CD14-positive monocyte (primary cell): ENCODE results near the gene RASD2. TPM values are rescaled to one million over a fixed set of nuclear protein-coding genes. Genes with fewer than 3 reads are reported as not detected.

Experiments
- DNase-seq, 3 donors: peaks; one replicate each; pipeline ENCODE4 v3.0.0-alpha.2; 2011 to 2022
- H2AFZ ChIP-seq: 2 replicates; pipeline ENCODE4 v1.6.0; 2012; ENCODE audit warnings: mild to moderate bottlenecking, low read depth, low read length, inconsistent platforms; ENCODE audit not compliant: insufficient read depth, poor library complexity, severe bottlenecking
- H3K27ac ChIP-seq, 2 donors: 1 replicate in 1 of 2; 2 replicates in 1 of 2; pipeline ENCODE4 v1.5.1; 2012 to 2013; ENCODE audit warnings: low read length in 2 of 2, control low read depth in 1 of 2, inconsistent platforms in 1 of 2, low read depth in 1 of 2, mild to moderate bottlenecking in 1 of 2
- H3K27me3 ChIP-seq, 2 donors: one replicate each; pipeline versions ENCODE4 v1.6.0 to v1.6.1; 2011 to 2013; ENCODE audit warnings: low read length in 2 of 2; ENCODE audit not compliant: control insufficient read depth in 2 of 2, insufficient read depth in 2 of 2
- H3K36me3 ChIP-seq, 2 donors: replicated peaks in 1 of 2; 1 replicate in 1 of 2; 2 replicates in 1 of 2; pipeline versions ENCODE4 v1.5.1 to v1.6.1; 2012 to 2013; ENCODE audit warnings: low read length in 2 of 2, control low read depth in 1 of 2, inconsistent platforms in 1 of 2, mild to moderate bottlenecking in 1 of 2; ENCODE audit not compliant: insufficient read depth in 2 of 2, control insufficient read depth in 1 of 2
- H3K4me1 ChIP-seq, 2 donors: 1 replicate in 1 of 2; 2 replicates in 1 of 2; pipeline versions ENCODE4 v1.5.1 to v1.6.1; 2012 to 2013; ENCODE audit warnings: low read length in 2 of 2, control low read depth in 1 of 2, inconsistent platforms in 1 of 2, mild to moderate bottlenecking in 1 of 2, moderate library complexity in 1 of 2; ENCODE audit not compliant: insufficient read depth in 2 of 2, control insufficient read depth in 1 of 2
- H3K4me2 ChIP-seq: replicated peaks from 2 replicates; pipeline ENCODE3; 2012; ENCODE audit warnings: low read length, moderate library complexity, mild to moderate bottlenecking; ENCODE audit not compliant: poor library complexity, severe bottlenecking; ENCODE audit errors: extremely low read depth
- H3K4me3 ChIP-seq, 3 experiments: fragments of 200-600 bp in 1 of 3; sonication (generic) in 1 of 3; replicated peaks in 1 of 3; 1 replicate in 2 of 3; 2 replicates in 1 of 3; pipeline ENCODE4 v1.5.1; 2011 to 2013; ENCODE audit warnings: low read length in 3 of 3, mild to moderate bottlenecking in 3 of 3, control low read depth in 2 of 3, low read depth in 2 of 3, inconsistent platforms in 1 of 3, moderate library complexity in 1 of 3
- H3K79me2 ChIP-seq: 2 replicates; pipeline ENCODE4 v1.6.0; 2012; ENCODE audit warnings: mild to moderate bottlenecking, control low read depth, inconsistent platforms, low read length, moderate library complexity; ENCODE audit not compliant: insufficient read depth
- H3K9ac ChIP-seq: 2 replicates; pipeline ENCODE4 v1.6.0; 2017; ENCODE audit warnings: low read length, mild to moderate bottlenecking; ENCODE audit not compliant: insufficient read depth, poor library complexity, severe bottlenecking
- H3K9me3 ChIP-seq, 2 donors: replicated peaks in 1 of 2; 1 replicate in 1 of 2; 2 replicates in 1 of 2; pipeline versions ENCODE4 v1.5.1 to v1.6.1; 2012 to 2013; ENCODE audit warnings: low read length in 2 of 2, control low read depth in 1 of 2; ENCODE audit not compliant: control insufficient read depth in 1 of 2, insufficient read depth in 1 of 2
- H4K20me1 ChIP-seq: 2 replicates; pipeline ENCODE4 v1.6.0; 2012; ENCODE audit warnings: mild to moderate bottlenecking, low read length, control low read depth, moderate library complexity; ENCODE audit not compliant: insufficient read depth
- H3K27ac Mint-ChIP-seq, 7 donors: one replicate each; pipeline ENCODE4 v1.8.0; 2020; ENCODE audit warnings: mild to moderate bottlenecking in 7 of 7, mixed read lengths in 7 of 7, moderate library complexity in 6 of 7, inconsistent platforms in 2 of 7
- H3K27me3 Mint-ChIP-seq, 3 donors: one replicate each; pipeline ENCODE4 v1.8.0; 2021 to 2022; ENCODE audit warnings: low read depth in 3 of 3, mild to moderate bottlenecking in 3 of 3, mixed read lengths in 3 of 3, moderate library complexity in 3 of 3, inconsistent platforms in 1 of 3
- H3K36me3 Mint-ChIP-seq, 2 donors: one replicate each; pipeline ENCODE4 v1.8.0; 2020; ENCODE audit warnings: mixed read lengths in 2 of 2, inconsistent platforms in 1 of 2, mild to moderate bottlenecking in 1 of 2
- H3K4me1 Mint-ChIP-seq: one replicate; pipeline ENCODE4 v1.8.0; 2020; ENCODE audit warnings: mild to moderate bottlenecking, mixed read lengths
- H3K4me3 Mint-ChIP-seq, 2 donors: one replicate each; pipeline ENCODE4 v1.8.0; 2020; ENCODE audit warnings: mild to moderate bottlenecking in 2 of 2, mixed read lengths in 2 of 2, moderate library complexity in 1 of 2
- H3K9me3 Mint-ChIP-seq, 7 donors: one replicate each; pipeline ENCODE4 v1.8.0; 2020 to 2022; ENCODE audit warnings: mixed read lengths in 7 of 7, mild to moderate bottlenecking in 6 of 7, moderate library complexity in 6 of 7, inconsistent platforms in 2 of 7
- WGBS: methylation state at CpG from one replicate; pipeline ENCODE4 v1.1.5; 2013; ENCODE audit warnings: missing lambda C conversion rate; ENCODE audit not compliant: insufficient coverage; 5-methylcytosine and 5-hydroxymethylcytosine counted together
- intact Hi-C, 2 donors: fragments of 100-400 bp; cut with micrococcal nuclease; formaldehyde crosslinking; loops; one replicate each; pipeline versions ENCODE4 v1.15.0 to v1.15.1; 2023
- polyA plus RNA-seq, 3 donors: library from polyadenylated mRNA; depleted of rRNA in 1 of 3; unstranded in 2 of 3; stranded (reverse) in 1 of 3; fragments of 300-500 nt in 2 of 3; fragments of >200 nt in 1 of 3; fragmentation: Illumina TruSeq in 2 of 3; gene quantifications; 1 replicate in 2 of 3; 2 replicates in 1 of 3; pipeline ENCODE4 v1.2.3, GENCODE V29; 2012 to 2021
- TF ChIP-seq, protein P1 (sequence below): fragments of 200-600 bp; IDR thresholded peaks from one replicate; pipeline ENCODE4 v1.8.0; 2022; ENCODE audit warnings: antibody characterized with exemption, mild to moderate bottlenecking

The RASD2 gene
- polyA plus RNA-seq, 3 donors: 0.29 TPM; not detected in 2

DNA sequence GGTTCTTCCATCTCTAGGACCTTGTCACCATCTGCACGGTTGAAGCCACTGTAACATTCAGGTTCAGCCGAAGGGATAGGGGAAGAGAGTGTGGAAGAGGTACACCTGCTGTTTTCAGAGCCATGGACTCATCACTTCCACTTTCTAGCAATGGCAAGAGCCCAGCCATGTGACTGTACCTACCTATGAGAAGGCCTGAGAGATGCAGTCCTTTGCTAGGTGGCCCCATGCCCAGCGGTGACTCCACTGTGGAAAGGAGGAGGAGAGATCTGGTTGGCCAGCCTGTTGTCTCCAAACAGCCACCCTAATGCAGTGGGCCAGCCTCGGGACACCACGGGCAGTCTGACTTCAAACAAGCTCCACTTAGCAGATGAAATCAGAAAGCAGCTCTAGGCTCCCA, 16.0 kb downstream of the RASD2 start:
- Histone ChIP-seq H3K9me3 (no peaks in the 10 kb centered on the region), H3K36me3 (no peaks in the 10 kb centered on the region), H3K4me1 (no peaks in the 10 kb centered on the region), H4K20me1 (no peaks in the 10 kb centered on the region), H3K79me2 (no peaks in the 10 kb centered on the region), H3K27me3 (peaks cover 0 to 3% of the 10 kb centered on the region in 2 donors), H3K9ac (no peak overlapping the region), H3K4me3 (no peak overlapping the region), H3K27ac (no peak overlapping the region), H3K4me2 (no peak overlapping the region), H2AFZ (no peak overlapping the region)
- 100% methylated on average over 3 of the region's 5 CpGs for WGBS
- H3K36me3 Mint-ChIP-seq: no peaks in the 10 kb centered on the region
- peaks cover 0 to 2% (median 0%) of the 10 kb centered on the region in 7 donors for H3K9me3 Mint-ChIP-seq
- H3K27ac Mint-ChIP-seq: peak overlapping the region in 1 of 7 donors; percentile 18
- intact Hi-C loops: no loop called here
- peaks cover 8 to 33% (median 10%) of the 10 kb centered on the region in 3 donors for H3K27me3 Mint-ChIP-seq
- H3K4me3 Mint-ChIP-seq: no peak overlapping the region
- no peak for DNase-seq
- H3K4me1 Mint-ChIP-seq: peaks cover 9% of the 10 kb centered on the region
- TF ChIP-seq, protein P1, sequence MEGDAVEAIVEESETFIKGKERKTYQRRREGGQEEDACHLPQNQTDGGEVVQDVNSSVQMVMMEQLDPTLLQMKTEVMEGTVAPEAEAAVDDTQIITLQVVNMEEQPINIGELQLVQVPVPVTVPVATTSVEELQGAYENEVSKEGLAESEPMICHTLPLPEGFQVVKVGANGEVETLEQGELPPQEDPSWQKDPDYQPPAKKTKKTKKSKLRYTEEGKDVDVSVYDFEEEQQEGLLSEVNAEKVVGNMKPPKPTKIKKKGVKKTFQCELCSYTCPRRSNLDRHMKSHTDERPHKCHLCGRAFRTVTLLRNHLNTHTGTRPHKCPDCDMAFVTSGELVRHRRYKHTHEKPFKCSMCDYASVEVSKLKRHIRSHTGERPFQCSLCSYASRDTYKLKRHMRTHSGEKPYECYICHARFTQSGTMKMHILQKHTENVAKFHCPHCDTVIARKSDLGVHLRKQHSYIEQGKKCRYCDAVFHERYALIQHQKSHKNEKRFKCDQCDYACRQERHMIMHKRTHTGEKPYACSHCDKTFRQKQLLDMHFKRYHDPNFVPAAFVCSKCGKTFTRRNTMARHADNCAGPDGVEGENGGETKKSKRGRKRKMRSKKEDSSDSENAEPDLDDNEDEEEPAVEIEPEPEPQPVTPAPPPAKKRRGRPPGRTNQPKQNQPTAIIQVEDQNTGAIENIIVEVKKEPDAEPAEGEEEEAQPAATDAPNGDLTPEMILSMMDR: no peak

DNA sequence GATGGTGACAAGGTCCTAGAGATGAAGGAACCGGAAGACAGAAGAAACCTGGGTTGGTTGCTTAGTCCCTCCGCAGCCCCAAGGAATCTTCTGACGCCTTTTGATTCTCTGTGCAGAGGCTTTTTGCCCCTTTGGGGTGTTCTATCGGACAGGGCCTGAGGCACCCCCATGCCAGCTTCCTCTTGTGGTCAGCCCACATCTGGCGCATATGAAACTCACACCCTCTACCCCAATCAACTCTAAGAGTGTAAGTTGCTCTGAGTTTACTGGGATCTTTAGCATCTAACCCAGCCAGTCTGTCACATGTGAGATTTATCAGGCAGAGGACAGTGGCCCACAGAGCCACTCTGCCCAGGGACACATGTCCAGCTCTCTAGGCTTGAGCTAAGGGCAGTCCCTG, 17.4 kb downstream of the RASD2 start:
- H3K79me2 ChIP-seq: no peaks in the 10 kb centered on the region
- no peaks in the 10 kb centered on the region for H3K4me1 ChIP-seq
- H3K9me3 Mint-ChIP-seq: peaks cover 0 to 2% (median 0%) of the 10 kb centered on the region in 7 donors
- no peaks in the 10 kb centered on the region for H3K36me3 ChIP-seq
- no peak overlapping the region for H3K4me3 Mint-ChIP-seq
- H3K27ac ChIP-seq: no peak overlapping the region
- no peaks in the 10 kb centered on the region for H4K20me1 ChIP-seq
- intact Hi-C loops: no loop called here
- peaks cover 0 to 3% of the 10 kb centered on the region in 2 donors for H3K27me3 ChIP-seq
- no peak overlapping the region for H3K4me2 ChIP-seq
- H3K9ac ChIP-seq: no peak overlapping the region
- H3K36me3 Mint-ChIP-seq: no peaks in the 10 kb centered on the region
- H3K27ac Mint-ChIP-seq: peak overlapping the region in 1 of 7 donors; percentile 32
- H3K27me3 Mint-ChIP-seq: peaks cover 8 to 29% (median 11%) of the 10 kb centered on the region in 3 donors
- no peak overlapping the region for H3K4me3 ChIP-seq
- no peak for DNase-seq
- peaks cover 6% of the 10 kb centered on the region for H3K4me1 Mint-ChIP-seq
- H3K9me3 ChIP-seq: no peaks in the 10 kb centered on the region
- TF ChIP-seq, protein P1: no peak
- WGBS: 83% methylated on average over 3 of the region's 5 CpGs
- H2AFZ ChIP-seq: no peak overlapping the region
